NCI-H146 (cell line): ENCODE data around the gene SAC3D1.
"Not testable (repeated sequence)": the region's sequence is repeated elsewhere in the genome, so short reads cannot be mapped to it uniquely, and the experiment has no call there.

Experiments used
- DNase-seq: peaks from one replicate; lab custom pipeline; 2025; lab: John Stamatoyannopoulos, UW

SAC3D1 gene

GRCh38 chr11:65040847-65041622, at the start of gene SAC3D1:
Gene SAC3D1 (plus strand): TSS chr11:65041210. CDS start chr11:65041293, 83 bp downstream.
- DNase-seq = peak; percentile 98

GRCh38 chr11:64994318-64994717, 46.7 kb upstream of the SAC3D1 start:
- DNase-seq = no peak

DNA sequence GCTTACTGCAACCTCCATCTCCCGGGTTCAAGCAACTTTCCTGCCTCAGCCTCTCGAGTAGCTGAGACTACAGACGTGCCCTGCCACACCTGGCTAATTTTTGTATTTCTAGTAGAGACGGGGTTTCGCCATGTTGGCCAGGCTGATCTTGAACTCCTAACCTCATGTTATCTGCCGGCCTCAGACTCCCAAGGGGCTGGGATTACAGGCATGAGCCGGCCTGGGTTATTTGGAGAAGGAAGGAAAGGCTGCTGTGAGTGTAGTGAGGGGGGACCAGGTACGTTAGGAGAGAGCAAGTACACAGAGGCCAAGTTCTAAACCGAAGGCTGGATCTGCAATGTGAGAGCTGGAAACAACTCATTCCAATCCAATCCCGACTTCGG, 44.7 kb upstream of the SAC3D1 start:
- no peak for DNase-seq

DNA sequence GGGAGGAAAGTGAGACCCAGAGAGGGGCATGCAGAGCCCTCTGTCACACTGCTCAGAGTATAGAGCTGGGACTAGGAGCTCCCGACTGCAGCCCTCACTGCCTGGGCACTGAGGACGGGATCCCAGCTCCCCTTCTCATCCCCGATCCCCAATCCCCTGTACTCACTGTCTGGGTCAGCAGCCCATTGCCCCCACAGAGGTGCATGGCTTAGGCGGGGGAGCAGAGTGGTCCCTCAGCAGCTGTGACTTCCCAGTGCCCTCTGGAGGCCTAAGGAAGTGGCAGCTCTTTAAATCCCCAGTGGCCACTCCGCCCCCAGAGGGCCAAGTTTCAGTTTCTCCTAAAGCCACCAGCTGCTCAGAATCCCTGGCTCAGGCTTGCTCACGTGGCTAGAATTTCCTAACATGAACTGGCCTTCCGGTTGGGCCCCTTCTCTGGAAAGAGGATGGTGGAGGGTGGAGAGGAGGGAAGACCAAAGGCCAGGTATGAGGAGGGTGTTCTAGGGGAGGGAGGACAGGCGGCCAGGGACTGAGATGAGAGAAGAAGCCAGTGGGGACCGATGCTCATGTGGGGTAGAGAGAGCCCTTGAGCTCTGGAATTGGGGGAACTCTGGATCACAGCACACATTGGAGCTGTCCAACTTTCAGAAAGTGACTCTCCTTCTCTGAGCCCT, 44.2 kb upstream of the SAC3D1 start, which contains the start of gene BATF2:
BATF2 (minus strand) TSS at position 262 of the 671 bp plus-strand sequence; CDS start at position 205, 57 bp downstream.
- DNase-seq = peak; percentile 70

GRCh38 chr11:64998141-64998540, 42.9 kb upstream of the SAC3D1 start:
- no peak for DNase-seq

DNA sequence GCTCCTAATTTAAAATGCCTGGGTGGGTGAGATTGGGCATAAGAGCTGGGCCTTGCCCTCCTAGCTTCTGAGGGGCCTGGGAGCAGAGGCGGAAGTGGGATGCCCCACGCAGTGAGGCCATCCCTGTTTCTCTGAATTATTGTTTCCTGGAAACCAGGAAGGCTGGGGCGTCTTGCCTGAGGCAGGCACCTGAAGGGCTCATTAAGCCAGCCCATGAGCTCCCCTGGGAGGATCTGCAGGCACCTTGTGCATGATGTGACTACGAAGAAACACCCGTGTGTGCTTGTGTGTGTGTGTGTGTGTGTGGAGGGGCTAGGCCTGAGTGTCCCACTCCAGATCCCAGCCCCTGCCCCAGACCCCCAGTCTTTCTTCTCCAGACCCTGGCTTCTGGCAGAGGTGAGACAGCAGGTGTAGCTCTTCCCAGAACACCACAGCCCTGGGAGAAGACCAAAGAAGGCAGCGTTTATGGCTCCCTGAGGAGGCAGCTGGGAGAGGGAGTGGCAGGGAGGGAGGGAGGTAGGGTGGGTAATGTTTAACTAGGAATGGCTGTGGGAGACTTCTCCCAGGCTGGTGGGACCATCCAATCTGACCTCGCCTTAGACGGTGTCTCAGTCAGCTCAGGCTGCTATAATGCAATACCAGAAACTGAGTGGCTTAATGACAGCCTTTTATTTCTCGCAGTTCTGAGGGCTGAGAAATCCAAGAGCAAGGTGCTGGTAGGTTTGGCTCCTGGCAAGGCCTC, 42.1 kb upstream of the SAC3D1 start:
- peak; percentile 38 for DNase-seq

DNA sequence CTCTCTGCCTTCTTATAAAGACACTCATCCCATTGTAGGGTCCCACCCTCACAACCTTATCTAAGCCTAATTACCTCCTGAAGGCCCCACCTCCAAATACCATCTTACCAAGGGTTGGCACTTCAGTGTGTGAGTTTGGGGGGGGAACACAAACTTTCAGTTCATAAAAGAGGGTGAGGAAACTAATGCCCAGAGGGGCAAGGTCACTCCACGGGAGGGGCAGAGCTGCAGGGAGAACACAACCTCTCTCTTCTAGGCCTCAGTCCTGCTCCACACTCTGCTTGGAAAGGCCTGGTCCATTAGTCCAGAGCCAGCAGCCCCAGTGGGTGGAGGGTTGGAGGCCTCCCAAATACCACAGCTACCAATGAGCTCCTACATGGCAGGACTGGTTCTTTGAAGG, 41.5 kb upstream of the SAC3D1 start:
- no peak for DNase-seq

GRCh38 chr11:65002706-65003105, 38.3 kb upstream of the SAC3D1 start:
- no peak for DNase-seq

DNA sequence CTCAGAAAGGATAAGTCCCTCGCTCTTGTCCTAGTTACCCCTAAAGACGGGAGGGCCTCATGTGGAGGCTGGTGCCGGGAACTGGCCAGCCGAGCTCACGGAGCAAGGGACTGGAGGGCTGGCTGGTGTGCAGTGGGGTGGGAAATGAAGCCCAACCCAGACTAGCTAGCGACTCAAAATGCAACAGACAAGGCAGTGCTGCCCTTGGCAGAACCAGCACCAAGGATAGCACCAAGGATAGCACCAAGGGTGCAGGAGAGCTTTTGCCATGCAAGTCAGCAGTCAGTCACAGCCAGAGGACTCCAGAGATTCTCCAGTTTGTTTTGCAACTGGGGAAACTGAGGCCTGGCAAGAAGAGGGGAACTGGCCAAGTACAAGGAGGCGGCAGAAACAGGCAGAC, 37.7 kb upstream of the SAC3D1 start:
- no peak for DNase-seq

- not testable (repeated sequence) for DNase-seq
Observed at GRCh38 chr11:65003968-65004367, 37.0 kb upstream of the SAC3D1 start.

- DNase-seq = no peak
Observed at GRCh38 chr11:65008016-65008415, 33.0 kb upstream of the SAC3D1 start.

DNA sequence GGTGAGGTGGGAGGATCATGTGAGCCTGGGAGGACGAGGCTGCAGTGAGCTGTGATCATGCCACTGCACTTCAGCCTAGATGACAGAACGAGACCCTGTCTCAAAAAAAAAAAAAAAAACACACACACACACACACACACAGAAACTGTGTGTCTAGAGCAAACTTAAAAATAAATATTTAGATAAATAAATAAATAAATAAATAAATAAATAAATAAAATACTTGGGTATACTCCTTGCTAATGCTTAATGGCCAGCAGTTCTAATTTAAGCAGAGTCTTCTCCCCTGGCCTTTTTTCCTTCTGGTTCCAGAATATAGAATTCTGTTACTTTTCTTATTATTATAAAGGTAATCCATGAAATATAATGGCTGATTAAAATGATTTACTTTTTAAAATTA, 32.1 kb upstream of the SAC3D1 start:
- no peak for DNase-seq

GRCh38 chr11:65013130-65013887, 27.7 kb upstream of the SAC3D1 start:
- DNase-seq = peak; percentile 84

GRCh38 chr11:65013888-65014725, 26.9 kb upstream of the SAC3D1 start, which contains the start of gene ARL2:
Gene ARL2 (plus strand): TSS chr11:65014160. CDS start chr11:65014208, 48 bp downstream.
- DNase-seq = peak; percentile 92

GRCh38 chr11:65014726-65015227, 26.2 kb upstream of the SAC3D1 start:
- DNase-seq = peak; percentile 50

- DNase-seq = no peak
Observed at GRCh38 chr11:65016705-65017104, 24.3 kb upstream of the SAC3D1 start.

DNA sequence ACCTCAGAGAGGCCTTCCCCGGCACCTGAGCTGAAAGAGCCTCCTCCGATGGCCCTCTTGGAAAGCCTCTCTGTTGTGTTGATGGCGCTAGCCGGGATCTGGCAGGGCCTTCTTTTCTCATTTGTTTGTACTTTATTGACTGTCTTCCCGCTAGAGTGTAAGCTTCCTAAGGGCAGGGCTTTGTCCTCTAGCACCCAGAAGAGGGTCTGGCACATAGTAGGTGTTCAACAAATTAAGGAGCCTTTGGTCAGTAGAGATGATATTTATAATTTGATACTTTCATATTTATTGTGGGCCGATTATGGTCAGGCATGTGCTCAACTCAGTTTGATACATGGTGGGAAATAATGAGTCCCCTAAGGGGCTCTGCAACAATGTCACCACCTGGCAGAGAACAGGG, 23.1 kb upstream of the SAC3D1 start:
- no peak for DNase-seq

- no peak for DNase-seq
Observed at GRCh38 chr11:65019824-65020223, 21.2 kb upstream of the SAC3D1 start.

GRCh38 chr11:65021003-65021402, 20.0 kb upstream of the SAC3D1 start:
- no peak for DNase-seq

- DNase-seq = no peak
Observed at GRCh38 chr11:65021509-65021908, 19.5 kb upstream of the SAC3D1 start.

- DNase-seq = not testable (repeated sequence)
Observed at GRCh38 chr11:65023502-65023901, 17.5 kb upstream of the SAC3D1 start.
